ENCODE measurements around the gene CABP2.

Gene CABP2

DNA sequence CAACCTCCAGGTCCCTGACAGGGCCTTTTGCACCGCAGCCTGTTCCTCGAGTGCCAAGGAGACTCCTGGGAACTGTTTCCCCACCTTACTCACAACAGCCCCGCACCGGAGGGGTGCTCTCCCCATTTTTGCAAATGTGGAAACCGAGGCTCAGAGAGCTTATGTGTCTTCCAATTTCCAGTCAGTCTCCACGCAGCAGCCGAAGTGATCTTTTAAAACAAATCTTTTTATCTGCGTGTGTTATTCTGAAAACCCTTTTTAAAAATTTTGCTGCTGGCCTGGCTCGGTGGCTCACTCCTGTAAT lies 53.8 kb downstream of the CABP2 start:
- no peak for DNase-seq

All from activated gamma-delta T cell treated with Interleukin-2 at 50 U/mL for 16 hours (primary cell).